GM21619 (cell line): ENCODE measurements around the gene FAM53B.
A peak's percentile ranks its signal among the peaks of the same experiment; 100 is the strongest.
"Not testable (repeated sequence)": the region's sequence is repeated elsewhere in the genome, so short reads cannot be mapped to it uniquely, and the experiment has no call there.

Source experiments
- ATAC-seq: cut with Tn5 transposase; IDR thresholded peaks from one replicate; pipeline ENCODE4 v1.9.1; 2021; ENCODE audit not compliant: unreplicated experiment

FAM53B gene

GRCh38 chr10:124618470-124619073 lies 125.6 kb downstream of the FAM53B start:
- ATAC-seq = no peak

DNA sequence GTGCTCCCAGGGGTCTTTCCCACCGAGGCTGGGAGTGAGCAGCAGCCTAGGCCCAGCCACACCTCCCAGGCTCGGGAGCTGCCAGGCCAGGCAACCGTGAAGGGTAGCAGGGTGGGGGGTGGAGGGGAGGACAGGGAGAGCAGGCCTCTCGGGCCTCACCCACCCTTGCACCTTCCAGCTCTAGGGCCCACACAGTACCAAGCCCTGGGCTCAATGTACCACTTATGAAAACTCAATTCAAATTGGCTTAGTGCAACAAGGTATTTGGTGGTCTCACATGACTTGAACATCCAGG lies 127.4 kb downstream of the FAM53B start:
- ATAC-seq = no peak

- no peak for ATAC-seq
Measured at GRCh38 chr10:124616040-124616835, 127.9 kb downstream of the FAM53B start.

DNA sequence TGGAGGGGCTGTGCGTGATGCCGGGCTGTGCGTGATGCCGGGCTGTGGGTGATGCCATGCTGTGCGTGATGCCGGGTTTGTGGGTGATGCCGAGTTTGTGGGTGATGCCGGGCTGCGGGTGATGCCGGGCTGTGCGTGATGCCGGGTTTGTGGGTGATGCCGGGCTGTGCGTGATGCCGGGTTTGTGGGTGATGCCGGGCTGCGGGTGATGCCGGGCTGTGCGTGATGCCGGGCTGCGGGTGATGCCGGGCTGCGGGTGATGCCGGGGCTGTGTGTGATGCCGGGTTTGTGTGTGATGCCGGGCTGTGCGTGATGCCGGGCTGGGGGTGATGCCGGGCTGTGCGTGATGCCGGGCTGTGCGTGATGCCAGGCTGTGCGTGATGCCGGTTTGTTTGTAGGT lies 128.9 kb downstream of the FAM53B start:
- ATAC-seq = no peak

DNA sequence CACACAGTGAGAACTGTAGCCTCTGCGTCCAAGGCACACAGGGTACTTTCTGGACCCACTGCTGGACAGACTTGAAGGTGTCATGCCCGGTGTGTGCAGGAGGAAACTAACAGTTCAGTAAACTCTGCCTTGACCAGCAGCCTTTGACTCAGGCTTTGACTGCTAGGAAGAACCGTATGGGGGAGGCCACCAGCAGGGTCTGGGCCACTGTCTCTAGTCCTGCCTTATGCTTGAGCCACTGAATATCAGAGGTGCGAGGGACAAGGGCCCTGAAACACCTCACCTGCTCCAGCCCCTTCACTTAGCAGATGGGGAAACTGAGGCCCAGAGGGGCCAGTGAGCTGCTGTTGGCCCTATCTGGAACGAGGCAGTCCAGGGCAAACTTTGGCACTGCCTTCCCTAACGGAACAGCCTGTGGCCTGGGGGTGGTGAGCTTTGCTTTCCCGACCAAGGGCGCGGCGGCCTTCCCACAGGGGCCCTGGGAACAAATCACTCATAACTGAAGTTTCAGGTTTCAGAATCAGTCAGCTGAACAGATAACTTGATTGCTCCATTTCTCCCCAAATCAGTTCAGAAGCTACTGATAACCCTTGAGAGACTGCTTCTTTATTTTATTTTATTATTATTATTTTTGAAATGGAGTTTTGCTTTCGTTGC lies 130.0 kb downstream of the FAM53B start:
- ATAC-seq = peak; percentile 50

DNA sequence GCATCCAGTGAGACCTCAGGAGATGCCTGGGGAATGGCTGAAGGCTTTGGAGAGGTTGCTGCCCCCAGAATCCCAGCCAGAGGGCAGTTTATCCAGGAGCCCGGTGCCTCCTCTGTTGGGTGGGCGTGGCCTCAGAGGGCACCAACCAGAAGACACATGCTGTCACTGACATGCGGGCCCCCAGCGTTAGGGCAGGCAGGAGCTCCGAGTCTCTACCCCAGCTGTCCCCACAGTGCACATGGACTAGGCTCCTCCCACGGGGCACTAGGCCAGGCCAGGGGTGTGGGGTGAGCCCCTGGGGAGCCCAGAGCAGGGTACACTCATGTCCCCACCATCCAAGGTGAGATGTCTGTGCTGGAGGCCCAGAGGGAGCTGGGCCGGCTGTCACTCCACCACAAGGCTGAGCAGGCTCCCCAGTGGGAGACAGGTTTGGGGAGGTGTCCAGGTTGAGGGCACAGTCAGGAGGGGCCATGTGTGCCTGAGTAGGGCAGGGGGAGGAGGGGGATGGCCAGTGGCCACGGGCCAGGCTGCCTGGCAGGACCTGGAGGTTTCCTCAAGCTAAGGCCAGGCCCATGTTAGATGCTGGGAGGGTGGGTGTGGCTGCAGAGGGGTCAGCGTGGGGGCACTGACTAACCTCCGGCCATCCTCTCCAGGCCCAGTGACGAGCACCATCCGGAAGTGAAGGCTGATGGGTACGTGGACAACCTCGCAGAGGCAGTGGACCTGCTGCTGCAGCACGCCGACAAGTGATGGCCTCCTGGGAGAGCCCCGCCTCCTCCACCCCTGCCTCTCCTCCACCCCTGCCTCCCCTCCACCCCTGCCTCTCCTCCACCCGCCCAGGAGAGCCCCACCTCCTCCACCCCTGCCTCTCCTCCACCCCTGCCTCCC lies 131.3 kb downstream of the FAM53B start:
- ATAC-seq = no peak

- no peak for ATAC-seq
Measured at GRCh38 chr10:124611738-124612137, 132.4 kb downstream of the FAM53B start.

- ATAC-seq = not testable (repeated sequence)
Measured at GRCh38 chr10:124610851-124611250, 133.3 kb downstream of the FAM53B start.

GRCh38 chr10:124610186-124610585 lies 134.0 kb downstream of the FAM53B start:
- not testable (repeated sequence) for ATAC-seq

DNA sequence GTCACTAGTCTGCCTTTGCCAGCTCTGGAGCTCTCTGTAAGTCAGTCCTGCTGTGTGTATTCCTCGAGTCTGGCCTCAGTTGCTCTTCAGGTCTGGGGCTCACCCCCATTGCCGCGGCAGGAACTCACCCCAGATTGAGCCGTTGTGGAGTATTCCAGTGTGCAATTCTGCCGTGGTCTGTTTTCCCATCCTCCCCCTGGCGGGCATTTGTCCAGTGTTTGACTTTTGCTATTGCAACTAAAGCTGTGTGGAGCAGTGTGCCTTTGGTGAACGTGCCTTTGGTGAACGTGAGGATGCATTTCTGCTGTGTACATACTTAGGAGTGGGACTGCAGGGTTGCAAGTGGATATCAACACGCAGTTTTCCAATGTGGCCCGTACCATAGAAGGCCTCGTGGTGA lies 134.5 kb downstream of the FAM53B start:
- ATAC-seq = no peak

DNA sequence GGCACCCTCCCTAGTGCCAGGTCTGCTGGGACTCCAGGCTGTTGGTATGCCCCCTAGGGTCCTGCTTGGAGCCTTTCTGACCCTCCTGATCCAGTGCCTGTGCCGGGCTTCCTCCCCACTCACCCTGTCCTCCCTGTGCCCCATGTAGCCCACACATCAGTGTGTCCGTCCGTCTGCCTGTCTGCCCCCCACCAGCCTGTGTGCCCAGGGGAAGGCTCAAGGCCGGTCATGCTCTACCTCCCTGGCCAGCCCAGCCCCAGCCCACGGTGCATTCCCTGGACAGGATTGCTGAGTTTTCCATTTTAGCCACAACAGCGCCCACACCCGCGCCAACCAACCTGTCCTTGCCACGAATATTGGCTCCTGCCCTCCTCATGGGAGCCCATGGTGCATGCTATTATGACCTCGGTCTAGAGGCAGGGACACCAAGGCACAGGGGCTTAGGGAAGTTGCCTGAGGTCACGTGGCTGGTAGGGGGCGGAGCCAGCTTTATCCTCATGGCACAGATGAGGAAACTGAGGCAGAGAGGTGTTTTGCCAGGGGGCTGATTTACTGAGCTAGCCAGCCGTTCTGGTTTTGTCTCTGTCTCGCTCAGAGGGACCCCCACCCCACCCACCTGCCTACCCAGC lies 136.0 kb downstream of the FAM53B start:
- ATAC-seq = no peak

DNA sequence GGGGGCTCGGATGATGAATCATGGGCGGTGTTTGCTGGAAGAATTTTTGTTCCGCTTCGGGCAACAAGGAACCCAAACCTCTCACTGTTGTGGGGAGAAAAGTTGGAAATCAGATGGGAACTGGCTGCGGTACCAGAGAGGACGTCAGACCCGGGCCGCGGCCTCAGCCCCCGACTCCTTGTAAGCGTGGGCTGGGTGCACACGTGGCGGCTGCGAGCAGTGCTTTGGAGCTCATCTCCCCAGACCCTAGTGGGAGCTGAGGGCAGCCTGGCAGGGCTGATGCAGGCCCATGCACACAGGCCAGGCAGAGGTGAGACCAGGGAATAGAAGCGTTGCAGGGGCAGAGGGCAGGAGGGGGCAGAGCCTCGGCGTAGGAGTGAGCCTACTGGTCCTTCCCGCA lies 136.5 kb downstream of the FAM53B start:
- ATAC-seq = no peak

GRCh38 chr10:124606822-124607221 lies 137.4 kb downstream of the FAM53B start:
- no peak for ATAC-seq

DNA sequence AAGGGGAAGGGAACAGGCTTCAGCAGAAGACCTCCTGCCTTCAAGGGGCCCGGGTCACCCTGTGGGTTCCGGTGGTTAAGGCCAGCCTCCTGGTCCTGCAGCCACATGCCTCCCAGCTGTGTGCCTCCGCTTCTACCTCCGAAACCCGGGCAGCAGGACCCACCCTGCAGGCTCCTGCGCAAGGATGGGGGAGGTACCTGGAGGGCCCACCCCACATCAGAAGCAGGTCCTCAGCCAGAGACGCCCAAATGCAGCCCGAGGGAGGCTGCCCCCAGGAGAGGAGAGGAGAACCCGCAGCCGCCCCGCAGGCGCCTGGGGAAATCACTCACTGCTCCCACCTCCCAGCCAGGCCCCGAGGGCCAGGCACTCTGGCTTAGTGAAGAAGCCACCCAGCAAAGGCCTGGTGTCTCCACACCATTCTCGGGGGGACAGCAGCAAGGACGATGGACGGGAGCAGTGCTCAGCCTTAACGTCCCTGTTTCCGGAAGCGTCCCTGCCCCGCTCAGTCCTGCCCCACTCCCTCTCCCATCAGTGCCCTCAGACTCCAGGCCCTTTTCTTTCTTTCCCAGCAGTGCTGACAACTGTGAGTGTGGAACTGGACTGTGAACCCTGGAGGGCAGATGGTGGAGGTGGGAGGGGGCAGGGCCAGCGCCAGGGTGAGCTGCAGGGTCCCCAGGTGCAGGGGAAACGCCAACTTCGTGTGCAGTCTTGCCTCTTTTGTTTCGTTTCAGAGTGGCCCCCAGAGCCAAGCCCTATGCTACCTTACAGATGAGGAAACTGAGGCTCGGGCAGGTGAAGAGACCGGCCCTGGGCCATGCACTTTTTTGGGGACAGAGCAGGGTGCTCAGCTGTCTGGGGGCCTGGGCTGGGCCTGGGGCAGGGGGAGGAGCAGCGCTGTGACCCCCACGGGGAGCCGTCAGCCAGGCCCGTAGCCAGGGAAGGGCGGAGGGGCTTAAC lies 138.0 kb downstream of the FAM53B start:
- ATAC-seq = no peak

- ATAC-seq = no peak
Measured at GRCh38 chr10:124605481-124605855, 138.7 kb downstream of the FAM53B start.

DNA sequence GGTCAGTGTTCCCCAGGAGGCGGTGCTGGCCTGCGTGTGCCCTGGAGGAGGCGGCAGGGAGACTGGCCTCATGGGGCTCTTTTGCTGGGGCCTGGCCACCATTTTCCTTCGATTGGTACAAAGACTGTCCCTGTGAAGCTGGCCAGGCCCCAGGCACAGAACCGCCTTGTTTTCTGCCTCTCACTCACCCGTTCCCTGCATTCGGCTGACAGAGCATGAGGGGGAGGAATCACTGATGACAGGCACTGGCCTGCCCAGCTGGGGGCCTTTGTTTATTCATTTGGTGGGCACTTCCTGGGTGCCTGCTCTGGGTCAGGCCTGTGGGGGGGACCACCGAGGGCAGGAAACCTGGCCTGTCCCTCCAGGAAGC lies 139.2 kb downstream of the FAM53B start:
- no peak for ATAC-seq

- no peak for ATAC-seq
Measured at GRCh38 chr10:124604214-124605000, 139.8 kb downstream of the FAM53B start.

DNA sequence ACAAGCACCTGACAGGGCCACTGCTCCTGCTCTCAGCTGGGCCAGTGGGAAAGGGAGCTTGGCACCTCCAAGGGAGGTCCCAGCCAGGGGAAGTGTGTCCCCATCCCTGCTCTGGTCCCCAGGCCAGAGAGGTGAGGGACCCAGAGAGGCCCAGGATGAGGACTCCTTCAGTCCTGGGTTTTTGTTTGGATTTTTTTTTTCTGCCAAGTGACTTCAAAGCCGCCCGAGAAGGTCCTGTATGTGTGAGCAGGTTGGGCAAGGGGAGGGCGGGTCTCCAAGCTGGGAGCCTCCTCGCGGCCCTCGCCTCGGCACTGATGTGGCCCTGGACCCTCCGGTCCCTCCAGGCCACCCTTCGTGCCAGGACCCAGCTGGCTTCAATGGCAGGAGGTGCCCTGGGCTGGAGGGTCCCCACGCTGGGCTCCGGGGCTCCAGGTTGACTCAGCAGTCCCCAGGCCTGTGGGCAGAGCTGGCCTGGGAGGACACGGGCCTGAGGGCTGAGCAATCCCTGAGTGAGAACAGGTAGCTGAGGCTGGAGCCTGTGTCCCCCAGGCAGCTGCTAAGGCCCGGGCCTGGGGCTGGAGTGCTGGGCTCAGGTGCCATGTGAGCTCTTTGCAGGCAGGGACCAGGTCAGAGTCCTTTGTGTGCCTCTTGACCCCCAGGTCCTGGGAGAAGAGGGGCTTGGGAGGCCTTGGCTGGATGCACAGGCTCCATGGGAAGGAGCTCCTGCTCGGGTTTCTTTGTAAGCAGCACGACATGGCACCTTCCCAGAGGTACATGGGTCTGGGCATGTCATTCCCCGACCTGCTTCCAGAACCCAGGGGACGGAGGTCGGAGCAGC lies 140.6 kb downstream of the FAM53B start:
- no peak for ATAC-seq
